HG02852 (cell line): ENCODE data around the gene SPSB1.
A peak's percentile ranks its signal among the peaks of the same experiment; 100 is the strongest.

ENCODE experiments used
- ATAC-seq: cut with Tn5 transposase; IDR thresholded peaks from one replicate; pipeline ENCODE4 v1.9.1; 2021; ENCODE audit warnings: mild to moderate bottlenecking, moderate library complexity; ENCODE audit not compliant: unreplicated experiment

The SPSB1 gene

DNA sequence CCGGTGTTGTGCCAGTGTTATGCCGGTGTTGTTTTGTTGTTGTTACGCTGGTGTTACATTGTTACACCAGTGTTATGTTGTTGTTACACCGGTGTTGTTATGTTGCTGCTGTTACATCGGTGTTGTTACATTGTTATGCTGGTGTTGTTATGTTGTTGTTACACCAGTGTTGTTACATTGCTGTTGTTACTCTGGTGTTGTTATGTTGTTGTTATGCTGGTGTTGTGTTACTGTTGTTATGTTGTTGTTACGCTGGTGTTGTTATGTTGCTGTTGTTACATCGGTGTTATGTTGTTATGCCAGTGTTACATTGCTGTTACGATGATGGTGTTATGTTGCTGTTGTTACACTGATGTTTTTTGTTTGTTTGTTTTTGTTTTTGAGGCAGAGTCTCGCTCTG is 34.1 kb upstream of the SPSB1 start:
- no peak for ATAC-seq

DNA sequence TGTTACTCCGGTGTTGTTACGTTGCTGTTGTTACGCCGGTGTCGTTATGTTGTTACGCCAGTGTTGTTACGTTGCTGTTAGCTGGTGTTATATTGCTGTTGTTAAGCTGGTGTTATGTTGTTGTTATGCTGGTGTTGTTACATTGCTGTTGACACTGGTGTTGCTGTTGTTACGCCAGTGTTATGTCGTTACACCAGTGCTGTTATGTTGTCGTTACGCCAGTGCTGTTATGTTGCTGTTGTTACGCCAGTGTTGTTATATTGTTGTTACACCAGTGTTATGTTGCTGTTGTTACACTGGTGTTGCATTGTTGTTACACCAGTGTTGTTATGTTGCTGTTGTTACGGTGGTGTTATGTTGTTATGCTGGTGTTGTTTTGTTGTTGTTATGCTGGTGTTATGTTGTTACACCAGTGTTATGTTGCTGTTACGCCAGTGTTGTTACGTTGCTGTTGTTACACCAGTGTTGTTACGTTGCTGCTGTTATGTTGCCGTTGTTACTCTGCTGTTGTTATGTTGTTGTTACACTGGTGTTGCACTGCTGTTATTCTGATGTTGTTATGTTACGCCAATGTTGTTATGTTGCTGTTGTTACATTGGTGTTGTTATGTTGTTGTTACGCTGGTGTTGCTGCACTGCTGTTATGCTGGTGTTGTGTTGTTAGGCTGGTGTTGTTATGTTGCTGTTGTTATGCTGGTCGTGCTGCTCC is 32.5 kb upstream of the SPSB1 start:
- no peak for ATAC-seq

DNA sequence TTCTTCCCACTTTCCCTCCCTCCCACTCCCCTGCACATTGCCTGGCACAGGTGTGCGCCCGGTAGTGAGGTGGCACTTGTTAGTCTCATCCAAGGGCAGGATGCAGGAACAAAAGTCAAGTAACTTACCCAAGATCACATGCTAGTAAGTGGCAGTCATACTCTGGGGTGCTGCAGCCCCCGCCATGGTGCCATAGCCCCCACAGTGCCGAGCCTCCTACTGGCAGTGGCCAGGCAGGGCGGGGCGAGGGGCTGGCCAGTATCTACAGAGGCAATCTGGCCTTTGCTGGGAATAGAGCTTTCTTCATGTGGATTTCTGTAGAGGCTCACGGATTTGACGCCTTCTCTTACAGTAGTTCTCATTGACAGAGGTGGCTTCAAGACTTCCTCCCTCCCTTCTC is 31.2 kb upstream of the SPSB1 start:
- no peak for ATAC-seq

DNA sequence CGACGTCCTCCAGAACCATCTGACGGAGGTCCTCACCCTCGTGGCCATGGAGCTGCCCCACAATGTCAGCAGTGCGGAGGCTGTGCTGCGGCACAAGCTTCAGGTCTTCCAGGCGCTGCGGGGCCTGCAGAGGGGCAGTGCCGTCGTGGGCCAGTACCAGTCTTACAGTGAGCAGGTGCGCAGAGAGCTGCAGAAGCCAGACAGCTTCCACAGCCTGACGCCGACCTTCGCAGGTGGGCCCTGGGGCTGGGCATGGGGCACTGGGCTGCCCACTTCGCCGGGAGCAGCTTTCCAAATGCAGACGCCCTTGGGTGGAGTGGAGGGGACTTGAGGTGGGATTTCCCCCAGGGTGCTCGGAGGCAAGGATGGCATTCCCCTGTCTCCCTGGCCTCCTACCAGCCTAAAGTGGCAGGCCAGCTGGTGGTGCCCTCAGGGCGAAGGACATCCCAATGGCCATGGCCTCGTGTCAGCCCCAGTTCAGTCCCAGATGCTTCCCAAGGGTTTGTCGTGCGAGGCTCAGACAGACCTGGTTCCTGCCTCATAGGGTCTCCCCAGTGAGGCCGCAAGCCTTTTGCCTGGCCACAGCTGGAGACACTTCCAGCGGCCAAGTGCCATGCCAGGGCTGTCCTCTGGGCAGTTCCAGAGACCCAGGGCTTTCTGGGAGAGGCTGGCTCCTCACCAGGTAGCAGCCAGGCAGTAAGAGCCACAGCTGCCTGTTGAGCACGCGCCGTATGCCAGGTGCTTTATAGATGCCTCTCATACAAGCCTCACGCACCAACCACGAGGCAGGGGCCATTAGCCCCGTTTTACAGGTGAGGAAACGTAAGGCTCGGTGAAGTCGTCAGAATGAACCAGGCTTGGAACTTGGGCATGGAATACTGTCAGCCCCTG is 30.4 kb upstream of the SPSB1 start:
- ATAC-seq: no peak

DNA sequence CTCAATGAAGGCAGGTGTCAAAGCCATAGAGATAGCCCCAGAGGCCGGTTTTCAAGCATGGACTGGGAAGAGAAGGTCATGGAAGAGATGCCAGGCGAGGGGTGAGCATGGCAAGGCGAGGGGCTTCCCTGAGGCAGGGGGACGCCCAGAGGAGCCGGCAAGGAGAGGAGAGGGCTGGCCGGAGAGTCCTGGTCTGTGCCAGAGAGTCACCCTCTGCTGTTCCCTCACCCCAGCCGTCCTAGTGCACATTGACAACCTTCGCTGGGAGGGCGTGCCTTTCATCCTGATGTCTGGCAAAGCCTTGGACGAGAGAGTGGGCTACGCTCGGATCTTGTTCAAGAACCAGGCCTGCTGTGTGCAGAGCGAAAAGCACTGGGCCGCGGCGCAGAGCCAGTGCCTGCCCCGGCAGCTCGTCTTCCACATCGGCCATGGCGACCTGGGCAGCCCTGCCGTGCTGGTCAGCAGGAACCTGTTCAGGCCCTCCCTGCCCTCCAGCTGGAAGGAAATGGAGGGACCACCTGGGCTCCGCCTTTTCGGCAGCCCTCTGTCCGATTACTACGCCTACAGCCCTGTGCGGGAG is 29.3 kb upstream of the SPSB1 start:
- ATAC-seq: no peak

DNA sequence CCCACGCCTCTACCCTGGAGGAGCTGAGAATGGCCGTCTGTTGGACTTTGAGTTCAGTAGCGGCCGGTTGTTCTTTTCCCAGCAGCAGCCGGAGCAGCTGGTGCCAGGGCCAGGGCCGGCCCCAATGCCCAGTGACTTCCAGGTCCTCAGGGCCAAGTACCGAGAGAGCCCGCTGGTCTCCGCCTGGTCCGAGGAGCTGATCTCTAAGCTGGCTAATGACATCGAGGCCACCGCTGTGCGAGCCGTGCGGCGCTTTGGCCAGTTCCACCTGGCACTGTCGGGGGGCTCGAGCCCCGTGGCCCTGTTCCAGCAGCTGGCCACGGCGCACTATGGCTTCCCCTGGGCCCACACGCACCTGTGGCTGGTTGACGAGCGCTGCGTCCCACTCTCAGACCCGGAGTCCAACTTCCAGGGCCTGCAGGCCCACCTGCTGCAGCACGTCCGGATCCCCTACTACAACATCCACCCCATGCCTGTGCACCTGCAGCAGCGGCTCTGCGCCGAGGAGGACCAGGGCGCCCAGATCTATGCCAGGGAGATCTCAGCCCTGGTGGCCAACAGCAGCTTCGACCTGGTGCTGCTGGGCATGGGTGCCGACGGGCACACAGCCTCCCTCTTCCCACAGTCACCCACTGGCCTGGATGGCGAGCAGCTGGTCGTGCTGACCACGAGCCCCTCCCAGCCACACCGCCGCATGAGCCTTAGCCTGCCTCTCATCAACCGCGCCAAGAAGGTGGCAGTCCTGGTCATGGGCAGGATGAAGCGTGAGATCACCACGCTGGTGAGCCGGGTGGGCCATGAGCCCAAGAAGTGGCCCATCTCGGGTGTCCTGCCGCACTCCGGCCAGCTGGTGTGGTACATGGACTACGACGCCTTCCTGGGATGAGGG is 28.5 kb upstream of the SPSB1 start:
- ATAC-seq: no peak

DNA sequence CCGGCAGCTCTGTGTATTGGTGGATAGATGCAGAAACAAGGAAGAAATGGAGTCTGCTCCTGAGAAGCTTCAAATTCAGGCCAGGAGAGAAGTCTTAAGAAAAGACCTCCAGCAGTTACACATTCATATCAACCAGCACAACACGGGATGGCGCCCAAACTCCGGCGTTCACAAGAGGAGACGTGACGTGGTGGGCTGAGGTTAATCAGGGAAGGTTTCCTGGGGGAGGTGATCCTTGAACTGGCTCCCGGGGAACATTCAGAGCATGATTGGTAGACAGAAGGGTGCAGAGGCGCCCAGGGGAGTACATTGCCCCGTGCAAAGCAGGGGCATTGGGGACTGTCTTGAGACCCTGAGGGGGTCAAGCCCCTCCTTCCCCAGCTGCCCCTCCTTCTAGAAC is 27.7 kb upstream of the SPSB1 start:
- no peak for ATAC-seq

DNA sequence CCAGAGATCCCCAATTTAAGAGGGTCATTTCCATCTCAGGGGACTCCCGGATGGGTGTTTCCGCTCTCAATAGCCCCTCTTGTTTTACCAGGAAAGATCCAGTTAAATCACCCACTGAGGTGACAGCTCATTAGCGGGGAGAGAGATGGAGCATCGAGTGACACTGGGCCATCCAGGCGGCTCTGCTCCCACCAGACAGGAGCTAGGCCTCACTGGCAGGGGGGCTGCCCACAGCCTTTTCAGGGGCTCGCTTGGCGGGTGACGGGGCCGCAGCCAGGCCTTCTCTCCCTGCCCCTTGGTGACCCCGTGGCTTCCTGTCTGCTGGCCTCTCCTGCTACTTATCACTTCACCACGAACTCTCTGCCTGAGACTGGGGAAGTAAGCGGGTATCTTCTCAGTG is 26.7 kb upstream of the SPSB1 start:
- ATAC-seq: no peak

DNA sequence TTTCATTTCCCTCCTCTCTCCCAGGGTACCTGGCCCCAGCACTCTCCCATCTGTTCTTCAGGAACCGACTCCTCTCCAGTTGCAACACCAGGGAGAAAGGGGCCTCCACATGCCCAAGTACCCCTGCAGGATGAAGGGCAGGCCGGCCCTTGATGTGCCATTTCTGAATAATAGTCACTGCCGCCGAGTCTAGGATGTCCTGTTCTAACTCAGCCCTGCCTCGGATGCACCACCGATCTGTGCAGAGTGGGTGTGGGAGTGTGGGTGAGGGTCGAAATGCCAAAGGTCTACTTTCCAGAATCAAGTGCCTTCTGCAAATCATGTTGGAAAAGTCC is 25.4 kb upstream of the SPSB1 start:
- no peak for ATAC-seq

DNA sequence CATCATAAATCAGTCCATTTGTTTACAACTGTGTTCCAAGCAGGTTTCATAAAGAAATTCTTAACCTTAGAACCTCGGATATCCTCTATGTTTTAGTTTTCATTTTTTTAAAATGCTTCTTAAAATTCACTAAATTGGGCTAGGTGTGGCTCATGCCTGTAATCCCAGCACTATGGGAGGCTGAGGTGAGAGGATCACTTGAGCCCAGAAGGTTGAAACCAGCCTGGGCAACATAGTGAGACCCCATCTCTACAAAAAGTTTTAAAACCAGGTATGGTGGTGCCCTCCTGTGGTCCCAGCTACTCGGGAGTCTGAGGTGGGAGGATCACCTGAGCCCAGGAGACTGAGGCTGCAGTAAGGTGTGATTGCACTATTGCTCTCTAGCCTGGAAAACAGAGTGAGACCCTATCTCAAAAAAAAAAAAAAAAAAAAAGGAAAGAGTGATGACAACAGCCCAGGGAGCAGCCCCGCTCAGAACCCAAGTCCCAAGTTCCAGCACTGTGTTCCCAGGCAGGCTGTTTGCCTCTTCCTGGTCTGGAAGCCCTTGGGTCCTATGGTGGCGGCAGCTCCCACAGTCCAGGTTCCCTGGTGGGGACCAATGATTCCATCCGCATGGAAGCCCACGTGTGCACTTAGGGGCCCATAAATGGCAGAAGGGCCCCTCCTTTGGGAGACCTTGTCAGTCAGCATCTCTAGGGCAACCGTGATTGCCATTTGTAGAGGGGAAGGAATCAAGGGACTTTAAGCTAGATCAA is 24.7 kb upstream of the SPSB1 start:
- no peak for ATAC-seq

DNA sequence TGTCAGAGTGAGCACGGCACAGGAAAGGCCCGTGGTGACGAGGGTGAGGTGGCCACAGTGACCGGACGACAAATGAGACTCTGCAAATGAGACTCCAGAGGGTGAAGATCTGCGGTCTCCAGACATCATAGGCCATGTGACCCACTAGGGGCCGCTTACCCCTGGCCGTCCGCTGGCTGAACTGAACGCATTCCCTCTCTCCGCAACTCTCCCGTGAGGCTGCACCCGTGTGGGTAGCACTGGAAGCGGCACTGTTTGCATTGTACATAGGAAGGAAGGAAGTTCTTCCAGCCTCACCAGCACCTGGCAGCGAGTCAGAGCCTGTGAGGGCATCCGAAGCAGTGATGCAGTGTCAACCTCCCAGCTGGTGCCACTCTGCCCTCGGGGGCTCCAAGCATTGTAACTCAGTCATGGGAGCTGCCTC is 23.6 kb upstream of the SPSB1 start:
- ATAC-seq: no peak

DNA sequence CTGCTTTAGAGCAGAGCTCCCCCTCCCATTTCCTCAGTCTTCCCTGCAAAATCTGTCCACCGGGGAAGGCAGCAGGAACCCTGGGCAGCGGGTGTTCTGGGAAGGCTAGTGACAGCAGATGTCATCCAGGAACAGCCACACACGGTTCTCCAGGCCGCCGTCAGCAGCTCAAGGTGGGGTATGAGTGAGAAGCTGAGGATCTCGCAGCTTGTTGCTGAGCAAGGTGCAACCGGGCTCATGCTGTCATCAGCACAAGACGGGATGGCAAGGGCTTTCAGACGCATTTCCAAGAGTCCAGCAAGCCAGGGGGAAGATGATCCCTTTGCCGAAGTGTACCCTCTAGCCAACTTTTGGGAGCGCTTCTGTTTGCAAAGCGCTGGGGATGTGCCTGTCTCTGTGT is 23.0 kb upstream of the SPSB1 start:
- no peak for ATAC-seq

DNA sequence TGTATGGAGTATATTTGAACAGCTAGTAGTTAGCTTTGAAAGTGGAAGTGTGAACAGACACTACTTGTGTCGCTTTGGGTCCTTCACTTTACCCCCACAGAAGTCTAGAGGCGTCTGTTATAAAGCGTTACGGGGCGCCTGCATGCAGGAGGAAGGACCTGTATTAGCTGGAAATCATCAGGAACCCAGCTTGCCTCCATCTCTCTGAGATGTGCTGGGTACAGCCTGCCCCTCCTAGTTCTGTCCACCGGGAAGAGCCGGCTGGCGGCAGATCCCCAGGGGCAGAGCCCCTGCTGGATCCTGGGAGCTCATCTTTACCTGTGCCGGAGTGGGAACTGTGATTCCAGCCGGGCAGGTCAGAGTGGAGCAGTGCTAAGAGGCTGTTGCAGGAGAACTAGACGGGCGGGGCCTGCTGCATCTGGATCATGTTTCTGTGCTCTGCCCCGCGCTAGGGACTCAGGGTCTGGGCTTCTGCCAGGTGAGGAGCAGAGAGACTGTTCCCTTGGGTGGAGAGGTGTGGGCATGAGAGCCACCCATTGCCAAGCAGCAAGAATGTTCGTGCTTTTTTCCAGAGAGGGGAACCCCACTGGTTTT is 22.3 kb upstream of the SPSB1 start:
- no peak for ATAC-seq

DNA sequence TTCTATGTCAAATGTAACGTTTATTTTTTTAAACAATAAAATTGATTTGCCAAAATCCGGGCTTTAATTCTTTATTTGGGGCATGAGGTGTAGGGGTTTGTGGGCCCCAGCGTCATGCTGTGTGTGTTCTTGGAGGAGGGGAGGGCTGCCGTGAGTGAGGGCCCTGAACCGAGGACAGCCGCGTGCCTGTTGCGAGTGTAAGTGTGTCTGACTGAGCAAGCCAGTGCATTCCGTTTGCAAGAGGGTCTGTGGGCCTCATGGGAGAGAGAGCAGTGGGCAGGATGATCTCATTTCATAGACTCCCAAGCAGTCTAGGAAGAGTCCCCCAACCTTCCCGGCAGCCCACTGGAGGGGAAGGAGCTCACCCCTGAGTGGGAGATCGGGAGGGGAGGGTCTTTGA is 21.4 kb upstream of the SPSB1 start:
- ATAC-seq: no peak

DNA sequence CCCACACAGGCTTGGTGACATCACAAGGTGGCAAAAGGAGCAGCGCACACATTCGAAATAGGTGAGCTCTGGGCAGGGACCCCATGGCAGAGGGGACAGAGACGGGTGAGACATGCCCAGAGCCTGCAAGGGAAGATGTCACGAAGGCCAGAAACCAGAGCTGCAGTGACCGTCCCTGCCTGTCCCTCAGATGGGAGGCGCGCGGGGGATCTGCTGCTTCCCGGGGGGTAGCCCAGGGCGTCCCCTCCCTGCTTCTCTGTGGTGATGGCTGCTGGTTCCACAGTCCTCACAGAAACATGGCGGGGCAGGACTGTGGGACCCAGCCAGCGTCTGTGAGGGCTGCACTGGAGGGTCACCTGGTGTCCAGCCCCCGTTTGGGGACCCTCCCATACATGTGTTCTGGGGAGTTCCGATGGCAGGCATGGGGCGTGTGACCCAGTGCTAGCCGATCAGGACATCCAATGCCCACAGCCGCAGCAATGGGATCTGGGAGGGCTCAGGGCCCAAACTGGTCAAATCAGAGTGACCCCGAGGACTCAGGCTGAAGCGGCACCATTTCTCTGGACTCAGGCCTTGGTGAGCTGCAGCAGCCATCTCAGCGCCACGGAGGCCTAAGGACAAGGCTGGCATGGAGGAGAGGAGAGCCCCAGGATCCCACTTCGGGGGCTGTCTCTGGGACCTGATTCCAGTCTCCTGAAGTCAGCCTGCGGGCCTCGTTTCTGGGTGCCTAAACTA is 20.7 kb upstream of the SPSB1 start:
- no peak for ATAC-seq

DNA sequence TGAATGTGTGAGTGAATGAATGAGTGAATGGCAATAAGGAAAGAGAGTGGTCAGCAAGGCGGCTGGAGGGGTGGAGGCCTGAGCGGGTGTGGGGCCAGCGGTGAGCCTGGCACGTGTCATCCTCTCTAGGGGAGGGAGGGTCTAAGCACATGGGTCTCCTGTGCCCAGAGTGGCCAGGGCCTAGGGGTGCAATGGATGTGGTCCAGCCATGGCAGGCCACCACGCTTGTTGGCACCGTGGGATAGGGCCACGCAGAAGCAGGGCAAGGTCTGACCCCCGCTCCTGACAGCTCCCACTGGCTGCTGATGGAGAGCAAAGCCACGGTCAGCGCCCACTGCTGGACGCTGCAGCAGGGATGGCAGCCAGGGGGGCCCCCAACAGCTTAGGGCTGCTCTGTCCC is 19.5 kb upstream of the SPSB1 start:
- ATAC-seq: no peak

DNA sequence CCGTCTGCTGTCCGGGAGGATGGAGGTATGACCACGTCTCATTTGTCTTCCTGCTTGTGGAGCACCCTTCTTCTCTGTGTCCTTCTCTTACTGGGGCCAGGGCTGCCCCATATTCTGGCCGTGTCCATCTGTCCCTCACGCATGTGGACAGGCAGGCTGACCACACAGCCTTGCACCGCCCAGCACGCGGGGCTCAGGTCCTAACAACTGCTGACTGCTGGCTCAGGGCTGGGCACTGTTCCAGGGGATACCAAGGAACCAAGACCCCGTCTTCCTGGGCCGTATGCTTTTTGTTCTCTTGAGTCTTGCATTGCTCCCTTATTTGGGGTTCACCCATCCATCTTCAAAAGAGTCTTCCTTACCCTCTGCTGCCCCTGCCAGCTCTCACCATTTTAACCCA is 17.5 kb upstream of the SPSB1 start:
- no peak for ATAC-seq

DNA sequence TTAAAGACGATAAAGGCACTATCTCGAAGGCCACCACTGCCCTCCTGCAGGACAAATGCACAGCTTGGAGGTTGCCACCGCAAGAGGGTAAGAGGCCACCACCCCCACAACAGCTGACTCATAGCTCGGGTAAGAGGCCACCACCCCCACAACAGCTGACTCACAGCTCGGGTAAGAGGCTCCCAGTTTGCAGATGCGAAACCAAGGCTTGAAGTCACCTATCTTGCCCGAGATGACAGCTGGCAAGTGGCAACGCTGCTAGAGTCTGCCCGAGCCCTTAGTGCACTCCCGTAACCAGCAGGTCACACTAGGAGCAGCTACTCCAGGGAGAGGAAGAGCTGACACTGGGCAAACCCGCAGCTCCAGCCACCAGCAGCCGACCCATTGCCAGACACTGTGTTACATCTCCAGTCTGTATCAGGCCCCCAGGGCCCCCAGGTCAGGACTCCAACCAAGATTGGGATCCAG is 17.1 kb upstream of the SPSB1 start:
- peak; percentile 78 for ATAC-seq

DNA sequence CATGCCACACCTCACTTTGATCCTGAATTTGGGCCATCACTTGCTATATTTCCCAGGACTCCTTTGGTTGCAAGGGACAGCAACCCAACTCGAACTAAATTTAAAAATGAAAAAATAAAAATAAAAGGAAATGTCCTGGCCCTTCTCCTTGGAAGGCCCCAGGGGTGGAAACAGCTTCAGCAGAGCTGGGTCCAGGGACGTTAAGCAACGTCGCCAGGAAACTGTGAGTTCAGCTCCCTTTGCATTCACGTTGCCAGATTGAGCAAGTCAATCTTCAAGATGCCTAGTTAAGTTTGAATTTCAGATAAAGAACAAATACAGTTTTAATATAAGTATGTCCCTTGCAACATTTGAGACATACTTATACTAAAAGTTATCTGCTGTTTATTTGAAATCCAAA is 14.6 kb upstream of the SPSB1 start:
- no peak for ATAC-seq
